LNCaP clone FGC (cell line): ENCODE data around the gene ICAM2.

Experiments used
- DNase-seq: peaks from one replicate; pipeline ENCODE4 v3.0.0-alpha.2; 2011; ENCODE audit warnings: low read depth
- H3K4me3 ChIP-seq: 2 replicates; pipeline ENCODE4 v1.5.1; 2011; ENCODE audit warnings: mild to moderate bottlenecking, low read depth, low read length, control low read depth
- TF ChIP-seq, protein P1 (sequence below): IDR thresholded peaks from 2 replicates; pipeline ENCODE4 v1.5.1; 2012; ENCODE audit warnings: mild to moderate bottlenecking; ENCODE audit not compliant: control insufficient read depth, insufficient read depth; ENCODE audit errors: extremely low read depth

The ICAM2 gene

GRCh38 chr17:64038331-64039105 lies 18.1 kb upstream of the ICAM2 start:
- TF ChIP-seq, protein P1, sequence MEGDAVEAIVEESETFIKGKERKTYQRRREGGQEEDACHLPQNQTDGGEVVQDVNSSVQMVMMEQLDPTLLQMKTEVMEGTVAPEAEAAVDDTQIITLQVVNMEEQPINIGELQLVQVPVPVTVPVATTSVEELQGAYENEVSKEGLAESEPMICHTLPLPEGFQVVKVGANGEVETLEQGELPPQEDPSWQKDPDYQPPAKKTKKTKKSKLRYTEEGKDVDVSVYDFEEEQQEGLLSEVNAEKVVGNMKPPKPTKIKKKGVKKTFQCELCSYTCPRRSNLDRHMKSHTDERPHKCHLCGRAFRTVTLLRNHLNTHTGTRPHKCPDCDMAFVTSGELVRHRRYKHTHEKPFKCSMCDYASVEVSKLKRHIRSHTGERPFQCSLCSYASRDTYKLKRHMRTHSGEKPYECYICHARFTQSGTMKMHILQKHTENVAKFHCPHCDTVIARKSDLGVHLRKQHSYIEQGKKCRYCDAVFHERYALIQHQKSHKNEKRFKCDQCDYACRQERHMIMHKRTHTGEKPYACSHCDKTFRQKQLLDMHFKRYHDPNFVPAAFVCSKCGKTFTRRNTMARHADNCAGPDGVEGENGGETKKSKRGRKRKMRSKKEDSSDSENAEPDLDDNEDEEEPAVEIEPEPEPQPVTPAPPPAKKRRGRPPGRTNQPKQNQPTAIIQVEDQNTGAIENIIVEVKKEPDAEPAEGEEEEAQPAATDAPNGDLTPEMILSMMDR, result no peak
- DNase-seq, result no peak
- H3K4me3 ChIP-seq, result no peak overlapping the region

GRCh38 chr17:64037802-64038201 lies 17.4 kb upstream of the ICAM2 start:
- DNase-seq, result no peak
- H3K4me3 ChIP-seq, result no peak overlapping the region
- TF ChIP-seq, protein P1, result no peak

DNA sequence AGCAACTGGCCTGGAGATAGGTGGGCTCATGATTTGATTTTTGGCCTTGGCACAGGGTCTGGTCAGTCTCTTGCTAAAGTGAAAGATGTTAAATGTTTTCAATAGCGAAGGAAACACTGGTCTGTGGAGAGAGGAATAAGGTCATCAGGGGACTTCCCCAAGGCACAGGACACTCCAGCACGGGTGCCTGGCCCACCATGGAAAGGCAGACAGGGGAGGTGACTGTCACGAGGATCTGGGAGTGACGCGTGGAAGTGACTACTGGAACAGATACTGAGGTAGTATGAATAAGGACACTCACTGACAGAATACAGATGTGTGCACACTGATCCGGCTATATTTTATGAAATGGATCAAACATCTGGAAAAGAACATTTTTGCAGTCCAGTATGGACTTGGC lies 16.7 kb upstream of the ICAM2 start:
- no peak for DNase-seq
- no peak overlapping the region for H3K4me3 ChIP-seq
- TF ChIP-seq, protein P1, result no peak

GRCh38 chr17:64036198-64036922 lies 15.9 kb upstream of the ICAM2 start:
- TF ChIP-seq, protein P1, result no peak
- no peak for DNase-seq

DNA sequence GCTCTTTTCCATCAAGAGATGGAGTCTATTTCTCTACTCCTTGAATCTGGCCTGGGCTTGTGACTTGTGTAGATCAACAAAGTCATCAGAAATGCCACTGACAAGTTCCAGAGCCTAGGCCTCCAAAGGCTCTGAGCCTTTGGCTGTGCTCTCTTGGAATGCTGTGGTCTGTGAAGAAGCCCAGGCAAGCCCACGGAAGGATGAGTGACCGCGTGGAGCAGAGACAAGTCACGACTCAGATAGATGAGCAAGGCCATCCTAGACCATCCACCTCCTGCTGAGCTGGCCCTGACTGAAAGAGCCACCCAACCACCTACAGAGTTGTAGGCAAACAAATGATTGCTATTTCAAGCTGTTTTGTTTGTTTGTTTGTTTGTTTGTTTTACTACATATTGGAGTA lies 11.6 kb upstream of the ICAM2 start:
- TF ChIP-seq, protein P1, result no peak
- no peak for DNase-seq
- no peak overlapping the region for H3K4me3 ChIP-seq

More at GRCh38 chr17:64036198-64036922, 15.9 kb upstream of the ICAM2 start:
- H3K4me3 ChIP-seq, result no peak overlapping the region

GRCh38 chr17:64028874-64029464 lies 8.5 kb upstream of the ICAM2 start:
- H3K4me3 ChIP-seq, result no peak overlapping the region
- DNase-seq, result peak; percentile 32
- TF ChIP-seq, protein P1, result peak; percentile 77
